GM18858 (cell line): ENCODE measurements around the gene DGAT2L6.
"Not testable (repeated sequence)": the region's sequence is repeated elsewhere in the genome, so short reads cannot be mapped to it uniquely, and the experiment has no call there.

Experiments used
- ATAC-seq: cut with Tn5 transposase; IDR thresholded peaks from one replicate; pipeline ENCODE4 v1.9.1; 2021; ENCODE audit not compliant: unreplicated experiment

The DGAT2L6 gene

GRCh38 chrX:70196961-70197720 lies 19.9 kb downstream of the DGAT2L6 start:
- ATAC-seq = no peak

DNA sequence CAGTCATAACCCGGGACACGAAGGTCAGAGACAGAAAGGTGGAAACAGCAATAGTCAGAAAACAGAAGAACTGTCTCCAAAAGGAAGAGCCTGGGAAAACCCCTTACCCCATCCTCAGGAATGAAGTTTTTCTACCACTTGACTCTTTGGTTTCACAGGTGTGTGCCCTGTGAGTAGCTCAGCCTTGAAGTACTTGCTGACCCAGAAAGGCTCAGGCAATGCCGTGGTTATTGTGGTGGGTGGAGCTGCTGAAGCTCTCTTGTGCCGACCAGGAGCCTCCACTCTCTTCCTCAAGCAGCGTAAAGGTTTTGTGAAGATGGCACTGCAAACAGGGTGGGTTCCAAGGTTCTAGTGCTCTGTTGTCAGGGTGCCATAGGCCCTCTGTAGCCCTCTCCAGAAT lies 24.4 kb downstream of the DGAT2L6 start:
- ATAC-seq = no peak

DNA sequence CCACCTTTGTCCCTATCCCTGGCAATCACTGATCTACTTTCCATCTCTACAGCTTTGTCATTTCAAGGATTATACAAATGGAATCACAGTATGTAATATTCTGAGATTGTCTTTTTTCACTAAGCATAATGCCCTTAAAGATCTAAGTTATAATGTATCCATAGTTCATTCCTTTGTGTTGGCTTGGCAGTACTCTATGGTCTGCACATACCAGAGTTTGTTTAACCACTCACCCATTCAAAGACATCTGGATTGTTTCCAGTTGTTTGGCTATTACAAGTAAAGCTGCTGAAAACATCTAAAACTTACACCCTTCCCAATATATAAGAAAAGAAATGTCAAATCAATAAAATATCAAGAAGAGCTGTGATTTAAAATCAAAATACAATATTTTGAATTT lies 31.2 kb downstream of the DGAT2L6 start:
- ATAC-seq = no peak

GRCh38 chrX:70209570-70209969 lies 32.3 kb downstream of the DGAT2L6 start:
- ATAC-seq = not testable (repeated sequence)

DNA sequence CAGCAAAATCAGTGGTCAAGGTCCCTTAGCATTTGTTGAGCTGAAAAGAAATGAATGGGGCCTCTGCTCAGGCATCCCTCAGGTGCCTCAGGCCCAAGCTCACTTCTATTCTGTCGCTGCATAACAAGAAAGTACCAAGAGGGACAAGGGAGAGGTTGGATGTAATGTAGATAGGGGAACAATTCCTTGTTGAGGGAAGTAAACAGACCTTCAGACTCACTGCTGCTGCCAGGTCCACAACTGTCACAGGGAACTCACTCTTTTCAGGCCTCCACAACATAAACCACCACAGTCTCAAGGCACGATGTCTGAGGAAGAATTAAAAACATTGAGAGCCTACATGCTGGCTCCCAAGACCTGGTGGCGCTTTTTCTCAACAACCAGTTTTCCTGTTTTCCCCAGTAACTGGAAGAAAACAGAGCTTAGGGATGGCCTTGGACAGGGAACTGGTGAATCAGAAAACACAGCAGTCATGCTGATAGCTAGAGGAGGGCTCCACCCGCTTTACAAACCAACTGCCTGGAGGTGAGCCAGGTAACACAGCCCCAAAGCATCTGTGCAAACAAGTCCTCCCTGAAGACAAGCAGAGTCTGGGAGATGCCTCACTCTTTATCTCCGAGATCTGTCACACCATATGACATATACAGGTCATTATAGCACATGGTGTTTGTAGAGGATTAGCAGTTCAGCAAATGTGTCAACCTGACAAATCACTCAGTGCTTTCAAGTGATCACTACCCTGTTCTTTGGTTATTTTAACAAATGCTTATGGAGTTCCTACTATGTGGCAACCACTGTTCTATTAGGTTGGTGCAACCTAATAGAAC lies 42.9 kb downstream of the DGAT2L6 start:
- no peak for ATAC-seq

DNA sequence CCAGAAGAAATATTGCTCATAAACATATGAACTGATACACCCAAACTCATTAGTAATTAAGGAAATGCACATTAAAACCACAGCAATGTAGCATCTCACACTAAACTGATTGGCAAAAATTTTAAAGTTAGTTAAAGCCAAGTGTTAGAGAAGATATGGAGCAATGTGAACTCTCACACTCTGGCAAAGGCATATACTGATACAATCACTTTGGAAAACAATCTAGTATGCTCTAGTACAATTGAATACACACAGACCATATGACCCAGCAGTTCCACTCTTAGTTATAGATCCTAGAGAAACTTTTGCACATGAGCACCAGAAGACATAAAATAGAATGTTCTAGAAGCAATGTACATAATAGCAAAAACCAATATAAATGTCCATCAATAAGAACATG lies 48.8 kb downstream of the DGAT2L6 start:
- no peak for ATAC-seq

GRCh38 chrX:70226687-70227086 lies 49.4 kb downstream of the DGAT2L6 start:
- no peak for ATAC-seq

- ATAC-seq = no peak
Measured at GRCh38 chrX:70231666-70232065, 54.4 kb downstream of the DGAT2L6 start.

- ATAC-seq = no peak
Measured at GRCh38 chrX:70234355-70234754, 57.1 kb downstream of the DGAT2L6 start, which contains the start of gene AWAT1. TSS of gene AWAT1 (plus strand) at chrX:70234655. CDS start at chrX:70234696, 41 bp downstream.

GRCh38 chrX:70240751-70241150 lies 63.5 kb downstream of the DGAT2L6 start:
- ATAC-seq = no peak

DNA sequence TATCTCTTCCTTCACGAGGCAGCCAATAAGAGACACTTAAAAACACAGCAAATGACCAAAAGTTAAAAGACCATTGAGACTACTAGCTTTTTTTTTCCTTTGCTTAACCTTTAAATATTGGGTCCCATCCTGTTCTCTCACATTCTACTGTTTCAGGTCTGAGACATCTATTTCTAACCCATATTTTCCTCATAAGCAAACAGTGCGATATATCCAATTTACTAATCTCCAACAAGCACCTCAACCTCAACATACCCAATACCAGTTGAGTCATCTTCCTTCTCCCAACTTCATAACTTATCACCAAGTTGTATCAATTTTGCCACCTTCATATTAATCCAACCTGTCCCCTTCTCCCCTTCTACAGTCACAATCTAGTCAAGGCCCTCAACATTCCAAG lies 64.2 kb downstream of the DGAT2L6 start:
- no peak for ATAC-seq

DNA sequence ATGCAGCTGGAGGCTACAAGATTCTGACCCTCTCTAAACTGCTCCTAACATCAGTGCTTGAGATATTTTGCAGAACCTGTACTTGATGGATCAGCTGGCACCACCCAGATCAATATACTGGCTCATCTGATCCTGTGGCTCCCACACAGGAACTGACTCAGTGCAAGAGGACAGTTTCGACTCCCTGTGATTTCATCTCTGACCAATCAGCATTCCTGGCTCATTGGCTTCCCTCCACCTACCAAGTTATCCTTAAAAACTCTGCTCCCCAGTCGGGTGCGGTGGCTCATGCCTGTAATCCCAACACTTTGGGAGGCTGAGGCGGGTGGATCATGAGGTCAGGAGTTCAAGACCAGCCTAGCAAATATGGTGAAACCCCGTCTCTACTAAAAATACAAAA lies 66.3 kb downstream of the DGAT2L6 start:
- ATAC-seq = not testable (repeated sequence)

GRCh38 chrX:70244881-70245280 lies 67.6 kb downstream of the DGAT2L6 start:
- no peak for ATAC-seq

GRCh38 chrX:70247252-70247651 lies 70.0 kb downstream of the DGAT2L6 start:
- ATAC-seq = no peak

DNA sequence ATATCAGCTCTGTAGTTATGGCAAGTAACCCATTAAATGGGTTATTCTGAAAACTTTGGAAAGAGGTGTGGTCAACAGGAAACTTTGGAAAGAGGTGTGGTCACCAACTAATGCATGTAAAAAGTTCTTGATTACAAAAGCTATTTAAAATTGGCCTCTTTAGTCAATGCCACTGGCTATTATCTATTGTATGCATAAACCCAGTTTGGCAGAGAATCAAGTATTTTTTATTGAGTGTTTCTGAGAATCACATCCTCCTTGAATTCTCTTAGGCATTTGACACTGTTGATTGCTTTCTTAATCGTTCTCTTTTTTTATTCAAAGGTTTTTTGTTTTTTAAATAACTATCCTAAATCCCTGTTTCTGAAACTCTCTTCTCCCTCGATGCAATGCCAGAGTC lies 75.2 kb downstream of the DGAT2L6 start:
- ATAC-seq = no peak

DNA sequence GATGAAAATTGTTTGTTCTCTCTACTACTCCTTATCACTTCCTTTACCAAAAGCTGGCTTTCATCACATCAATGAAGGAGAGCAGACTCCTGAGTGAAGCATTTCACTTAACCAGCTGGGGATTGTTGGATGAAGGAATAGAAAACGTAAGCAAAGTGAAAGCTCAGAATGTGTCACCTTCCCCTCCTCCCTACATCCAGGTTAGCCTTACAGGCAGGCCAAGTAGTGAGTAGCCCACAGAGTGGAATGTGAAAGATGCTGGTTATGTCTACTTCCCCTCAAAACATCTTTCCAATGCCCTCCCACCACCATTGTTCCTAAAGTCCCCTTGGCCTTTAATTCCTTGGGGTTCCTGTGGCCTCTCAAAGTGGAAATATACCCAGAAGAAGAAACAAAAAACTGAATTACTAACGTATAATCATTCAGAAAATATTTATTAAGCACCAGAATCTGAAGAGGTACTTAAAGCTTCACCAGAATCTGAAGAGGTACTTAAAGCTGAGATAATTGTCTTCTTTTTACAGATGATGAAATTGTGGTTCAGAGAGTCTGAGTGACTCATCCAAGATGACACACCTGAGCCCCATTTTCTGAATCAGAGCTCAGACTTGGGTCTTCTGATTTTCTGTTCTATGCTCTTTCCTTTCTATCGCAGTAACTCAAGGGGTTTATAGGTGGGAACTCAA lies 76.2 kb downstream of the DGAT2L6 start:
- ATAC-seq = no peak

GRCh38 chrX:70254063-70254400 lies 76.7 kb downstream of the DGAT2L6 start:
- ATAC-seq = no peak

- ATAC-seq = no peak
Measured at GRCh38 chrX:70254909-70255308, 77.6 kb downstream of the DGAT2L6 start.
